HuH-7 (cell line): ENCODE data around the gene SGMS1.

Experiments used
- DNase-seq: peaks from one replicate; pipeline ENCODE4 v3.0.0; 2011; ENCODE audit warnings: low spot score

SGMS1 gene

GRCh38 chr10:50398381-50398780, 225.4 kb downstream of the SGMS1 start:
- DNase-seq: no peak

DNA sequence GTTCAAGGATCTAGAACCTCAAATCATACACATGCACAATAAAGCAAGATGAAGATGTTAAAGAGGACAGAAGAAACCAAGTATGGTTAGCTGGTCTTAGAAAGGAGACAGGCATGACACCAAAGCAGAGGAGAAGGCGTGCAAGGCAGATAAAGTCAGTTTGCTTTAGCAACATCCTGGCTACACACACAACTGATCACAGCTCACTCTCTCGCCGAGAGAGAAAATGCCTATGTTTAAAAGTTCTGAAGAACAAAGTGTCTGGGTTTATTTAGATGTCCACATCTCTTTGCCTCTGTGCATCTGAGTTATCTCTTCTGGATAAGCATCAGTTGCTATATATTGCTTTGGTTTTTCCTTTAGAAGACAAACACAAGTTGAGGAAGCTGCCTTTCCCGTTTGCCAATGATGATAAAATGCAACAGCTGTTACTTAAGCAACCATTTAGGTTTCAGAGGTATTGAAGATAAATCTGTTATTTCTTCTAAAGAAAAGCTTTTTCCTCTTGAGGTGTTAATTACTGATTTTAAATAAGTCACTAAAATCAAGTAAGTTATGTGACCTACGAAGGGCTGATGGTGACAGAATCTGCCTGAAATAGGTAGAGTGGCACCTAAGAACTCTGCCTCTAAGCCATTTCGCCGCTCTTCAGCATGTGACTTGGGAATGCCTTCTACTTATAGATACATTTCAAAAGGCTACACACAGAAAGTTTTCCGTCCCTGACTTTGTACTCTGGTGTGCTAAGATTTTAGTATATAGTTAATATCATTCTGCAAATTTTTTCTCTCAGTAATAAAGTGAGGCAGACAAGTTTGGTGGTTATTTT, 226.2 kb downstream of the SGMS1 start:
- DNase-seq: no peak

DNA sequence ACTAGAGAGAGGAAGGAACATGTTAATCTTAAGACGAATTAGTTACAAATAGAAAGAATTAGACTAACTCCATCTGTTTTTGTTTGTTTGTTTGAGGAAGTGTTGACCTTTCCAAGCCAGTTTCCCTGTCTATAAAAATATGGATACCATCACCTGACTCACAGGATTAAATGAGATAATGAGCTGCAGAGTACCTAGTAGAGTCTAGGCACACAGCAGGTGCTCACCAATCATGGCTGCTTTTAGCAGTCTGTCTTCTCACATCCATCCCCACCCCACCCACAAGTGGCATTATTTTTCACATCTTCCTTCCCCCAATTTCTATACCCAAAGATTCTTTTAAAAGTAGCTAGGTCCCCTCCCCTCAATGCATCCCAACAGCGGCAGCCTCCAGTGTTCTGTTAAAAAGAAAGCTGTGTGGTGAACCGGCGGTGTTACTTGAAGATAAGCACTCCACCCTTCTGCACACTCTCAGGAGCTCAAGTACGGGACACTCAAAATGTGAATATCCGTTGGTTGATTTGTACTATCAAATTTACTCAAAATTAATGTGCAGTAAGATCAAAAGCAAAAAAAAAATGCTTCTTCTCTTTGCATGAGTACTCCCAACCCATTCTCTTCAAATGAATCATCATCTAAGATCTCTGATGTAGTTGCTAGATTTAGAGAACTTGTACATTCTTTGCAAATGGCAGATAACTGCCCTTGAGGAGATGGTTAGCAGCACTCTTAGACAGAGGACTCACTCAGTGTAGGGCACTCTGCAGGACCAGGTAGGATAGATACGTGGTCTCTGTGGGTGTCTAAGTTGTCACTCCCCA, 227.1 kb downstream of the SGMS1 start:
- no peak for DNase-seq

- no peak for DNase-seq
Observed at GRCh38 chr10:50395851-50396250, 227.9 kb downstream of the SGMS1 start.

DNA sequence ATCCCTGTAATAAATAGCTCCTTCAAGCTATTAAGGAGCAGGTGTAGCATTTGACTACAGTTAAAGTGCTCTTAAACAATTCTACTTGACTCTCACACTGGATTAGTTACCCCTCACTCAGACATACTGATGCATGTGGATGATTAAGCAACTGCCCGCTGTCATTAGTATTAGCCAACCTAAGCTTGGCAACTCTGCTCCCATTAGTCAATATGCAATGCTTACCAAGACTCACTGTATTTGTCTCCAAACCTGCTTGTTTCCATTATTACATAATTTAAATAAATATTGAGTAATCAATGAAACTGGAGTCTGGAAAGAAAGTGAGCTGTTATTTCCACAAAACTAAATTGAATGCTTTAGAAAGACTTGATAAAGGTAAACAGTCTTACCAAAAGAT, 228.5 kb downstream of the SGMS1 start:
- DNase-seq: no peak

DNA sequence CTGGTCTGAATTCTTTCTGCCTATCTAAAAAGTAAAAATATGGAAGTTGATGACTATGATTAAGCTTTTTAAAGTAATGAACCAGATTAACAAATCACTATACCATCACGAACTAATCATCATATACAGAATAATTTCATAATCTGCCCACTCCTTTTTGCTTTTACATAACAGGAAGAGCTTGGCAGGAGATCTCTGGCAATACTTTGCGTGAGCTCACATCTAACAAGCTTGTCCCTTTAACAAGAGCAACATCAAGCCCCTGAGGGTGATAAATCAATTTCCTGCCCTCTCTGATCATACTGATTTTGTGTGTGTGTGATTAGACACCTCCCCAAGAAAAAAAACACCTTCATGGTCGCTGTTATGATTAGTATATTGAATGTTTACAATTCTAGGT, 228.9 kb downstream of the SGMS1 start:
- no peak for DNase-seq

DNA sequence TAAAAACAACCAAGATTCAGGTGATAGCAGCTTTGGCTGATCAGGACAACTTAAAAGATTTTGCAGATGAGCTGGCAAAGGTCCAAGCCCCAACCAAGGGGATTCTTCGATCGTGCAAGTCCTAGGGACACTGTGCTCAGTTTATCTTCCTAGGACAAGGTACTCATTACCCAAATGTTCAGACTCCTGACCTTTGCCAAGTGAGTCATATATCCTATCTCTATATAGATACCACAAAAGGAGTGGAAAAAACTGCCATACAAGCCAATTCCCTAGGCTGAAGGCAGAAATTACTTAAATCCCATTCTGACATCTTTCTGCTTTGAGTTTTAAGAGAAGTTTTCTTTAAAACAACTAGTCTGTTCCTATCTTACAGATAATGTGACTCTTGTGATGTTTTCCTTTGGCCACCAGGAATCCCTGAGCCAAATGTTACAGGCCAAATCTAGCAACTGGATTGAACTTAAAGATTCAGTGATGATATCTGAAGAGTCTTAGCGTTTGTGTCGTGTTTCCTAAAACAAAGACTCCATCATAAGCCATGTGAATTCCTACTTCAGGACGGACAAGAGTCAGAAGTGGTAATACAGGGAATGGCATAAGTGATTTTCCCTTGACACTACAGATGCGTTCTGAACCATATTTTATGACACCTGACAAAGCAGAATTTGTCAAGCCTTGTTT, 229.8 kb downstream of the SGMS1 start:
- DNase-seq: no peak

- DNase-seq: no peak
Observed at GRCh38 chr10:50392966-50393718, 230.6 kb downstream of the SGMS1 start.

- no peak for DNase-seq
Observed at GRCh38 chr10:50392426-50392825, 231.3 kb downstream of the SGMS1 start.

DNA sequence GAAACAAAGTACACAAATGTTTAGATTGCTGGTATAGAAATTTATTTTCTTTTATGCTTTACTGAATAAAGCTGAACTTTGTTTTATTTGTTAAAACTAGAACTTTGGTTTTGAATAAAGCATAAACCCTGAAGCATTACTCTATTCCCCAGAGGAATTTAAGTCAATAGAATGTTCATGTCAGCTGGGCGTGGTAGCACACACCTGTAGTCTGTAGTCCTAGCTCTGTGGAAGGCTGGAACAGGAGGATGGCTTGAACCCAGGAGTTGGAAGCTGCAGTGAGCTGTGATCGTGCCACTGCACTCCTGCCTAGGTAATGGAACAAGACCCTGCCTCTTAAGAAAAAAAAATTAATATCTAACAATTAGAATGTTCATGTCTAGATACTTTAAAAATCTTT, 233.5 kb downstream of the SGMS1 start:
- DNase-seq: no peak

DNA sequence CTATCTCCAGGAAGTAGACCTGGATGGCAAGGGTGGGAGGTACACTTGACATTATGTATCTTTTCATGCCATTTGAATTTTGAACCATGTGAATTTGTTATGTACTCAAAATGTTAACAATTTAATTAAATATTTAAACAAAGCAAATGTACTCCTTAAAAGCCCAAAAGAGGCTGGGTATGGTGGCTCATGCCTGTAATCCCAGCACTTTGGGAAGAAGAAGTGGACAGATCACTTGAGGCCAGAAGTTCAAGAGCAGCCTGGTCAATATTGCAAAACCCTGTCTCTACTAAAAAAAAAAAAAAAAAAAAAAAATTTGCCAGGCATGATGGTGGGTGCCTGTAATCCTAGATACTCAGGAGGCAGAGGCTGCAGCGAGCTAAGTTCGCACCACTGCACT, 235.6 kb downstream of the SGMS1 start:
- no peak for DNase-seq

- DNase-seq: no peak
Observed at GRCh38 chr10:50387732-50388073, 236.1 kb downstream of the SGMS1 start.

DNA sequence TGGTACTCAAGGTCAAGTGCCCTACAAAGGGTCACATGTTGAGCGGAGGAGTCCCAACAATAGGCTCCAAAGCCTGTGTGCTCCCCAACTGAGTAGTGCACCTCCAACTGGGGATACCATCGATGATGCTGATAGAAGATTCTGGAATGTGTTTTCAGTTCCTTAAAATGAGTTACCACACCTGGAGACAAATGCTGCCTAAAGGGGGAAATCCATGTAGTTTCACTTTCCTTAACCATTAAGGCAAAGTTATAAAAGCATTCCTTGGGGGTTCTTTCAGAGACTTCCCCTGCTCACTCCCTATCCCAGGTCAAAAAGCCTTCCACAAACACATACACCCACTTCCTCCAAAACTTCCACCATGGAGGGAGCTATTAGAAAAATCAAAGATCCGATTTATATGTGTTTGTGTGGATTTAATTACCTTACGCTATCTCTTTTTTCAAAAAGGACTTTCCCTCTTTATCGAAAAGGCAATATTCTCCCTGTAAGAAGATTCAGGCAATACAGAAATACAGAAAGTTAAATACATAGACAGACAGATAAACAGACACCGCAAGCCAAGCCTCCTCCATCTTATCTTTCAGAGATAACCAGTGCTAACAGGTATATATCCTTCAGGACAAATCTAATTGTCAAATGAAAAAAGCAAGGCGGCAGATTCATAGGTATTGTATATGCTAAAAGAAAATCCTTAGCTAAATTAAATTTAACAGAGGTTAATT, 236.6 kb downstream of the SGMS1 start:
- no peak for DNase-seq

GRCh38 chr10:50385624-50386023, 238.1 kb downstream of the SGMS1 start:
- no peak for DNase-seq

GRCh38 chr10:50384898-50385297, 238.9 kb downstream of the SGMS1 start:
- no peak for DNase-seq

DNA sequence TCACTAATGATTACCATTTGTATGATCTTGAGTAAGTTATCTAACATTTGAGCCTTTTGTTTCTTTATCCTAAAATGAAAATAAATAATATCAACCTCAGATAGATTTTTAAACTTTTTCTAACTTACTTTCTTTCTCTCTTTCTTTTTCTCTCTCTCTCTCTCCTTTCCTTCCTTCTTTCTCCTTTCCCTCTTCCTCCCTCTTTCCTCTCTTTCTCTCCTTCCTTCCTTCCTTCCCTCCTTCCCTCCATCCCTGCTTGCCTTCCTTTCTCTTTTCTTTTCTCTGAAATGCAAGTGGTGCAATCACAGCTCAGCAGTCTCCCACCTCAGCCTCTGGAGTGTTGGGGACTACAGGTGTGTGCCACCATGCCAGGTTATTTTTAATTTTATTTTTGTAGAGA, 239.5 kb downstream of the SGMS1 start:
- no peak for DNase-seq

DNA sequence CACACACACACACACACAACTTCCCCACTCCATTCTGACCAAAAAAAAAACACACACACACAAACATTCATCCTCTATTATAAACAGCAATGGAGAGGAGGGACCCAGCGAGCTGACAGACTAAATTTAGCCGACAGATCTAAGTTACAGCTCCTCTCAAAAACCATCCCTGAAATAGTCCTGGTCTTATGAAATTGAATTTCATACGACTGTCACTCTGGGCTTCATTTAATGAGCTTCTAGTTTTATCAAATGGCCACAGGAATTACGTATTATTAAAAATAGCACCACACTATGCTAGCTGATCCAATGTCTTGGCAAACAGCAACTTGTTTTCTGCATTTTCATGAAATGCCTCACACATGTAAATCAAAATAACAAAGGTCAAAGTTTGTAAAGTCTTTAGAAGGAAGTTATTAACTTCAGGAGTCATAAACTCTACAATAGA, 241.2 kb downstream of the SGMS1 start:
- no peak for DNase-seq

- no peak for DNase-seq
Observed at GRCh38 chr10:50381642-50382041, 242.1 kb downstream of the SGMS1 start.

DNA sequence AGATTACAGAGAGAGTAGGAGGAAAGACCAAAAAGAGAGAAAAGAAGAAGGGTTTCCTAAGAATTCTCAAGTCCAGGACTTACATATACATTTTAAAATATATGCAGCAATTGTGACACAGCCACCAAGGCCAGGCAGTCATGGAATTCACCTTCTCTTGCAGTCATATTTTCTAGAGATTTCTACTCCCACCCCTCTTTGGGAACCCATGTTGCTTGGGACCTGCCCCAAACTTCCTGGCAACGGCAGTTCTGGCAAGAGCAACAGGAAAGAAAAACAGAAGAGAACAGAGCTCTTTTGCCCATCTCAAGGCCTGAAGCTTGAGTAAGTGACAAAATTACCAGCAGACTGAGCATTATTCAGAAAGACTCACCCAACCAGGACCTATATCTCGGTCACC, 244.1 kb downstream of the SGMS1 start:
- no peak for DNase-seq

DNA sequence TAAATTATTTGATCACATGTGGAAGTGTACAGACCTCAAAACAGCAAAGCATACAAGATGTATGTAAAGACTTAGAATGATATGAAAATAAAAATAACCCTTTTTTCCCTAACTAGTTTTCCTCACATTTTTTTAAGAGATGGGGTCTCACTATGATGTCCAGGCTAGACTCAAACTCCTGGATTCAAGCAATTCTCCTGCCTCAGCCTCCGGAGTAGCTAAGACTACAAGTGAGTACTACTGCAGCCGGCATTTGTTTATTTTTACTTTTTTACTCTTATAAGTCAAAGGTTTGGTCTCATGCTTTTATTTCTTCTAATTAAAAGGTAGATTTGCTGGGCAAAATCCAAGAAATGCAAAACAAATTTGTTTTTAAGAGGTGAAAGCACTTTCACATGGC, 248.0 kb downstream of the SGMS1 start:
- DNase-seq: no peak

DNA sequence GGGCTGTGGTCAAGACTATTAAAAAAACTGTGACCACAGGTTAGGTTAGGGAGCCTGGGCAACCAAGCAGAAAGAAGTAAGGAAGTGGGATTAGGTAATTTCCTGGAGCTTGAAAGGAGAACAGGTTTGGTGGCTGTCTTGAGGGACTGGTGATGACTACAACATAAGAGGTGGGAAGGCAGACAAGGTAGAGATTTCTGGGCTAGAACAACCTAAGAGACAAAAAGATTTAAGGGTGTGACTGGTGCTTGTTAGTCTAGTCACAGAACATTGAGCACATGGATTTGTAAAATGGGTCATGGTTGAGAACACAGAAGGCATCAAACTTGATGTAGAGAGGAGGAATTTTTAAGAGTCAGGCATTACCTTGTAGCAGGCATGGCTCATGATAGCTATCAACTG, 248.7 kb downstream of the SGMS1 start:
- DNase-seq: no peak
